OCI-LY1 (cell line): Measurements from ENCODE around the gene C22orf31.

ENCODE experiments used
- CTCF ChIP-seq: fragments of 200-600 bp; sonication (generic), shearing (Covaris generic); IDR thresholded peaks from 2 replicates; pipeline ENCODE4 v1.5.1; 2017; ENCODE audit warnings: mild to moderate bottlenecking, antibody characterized with exemption, low read length, moderate library complexity, mixed read lengths
- EZH2 ChIP-seq: fragments of 200-600 bp; sonication (generic), shearing (Covaris generic); IDR thresholded peaks from 2 replicates; pipeline ENCODE4 v1.8.0; 2017; ENCODE audit warnings: borderline replicate concordance, mixed run types, mild to moderate bottlenecking, antibody characterized with exemption, low read length, moderate library complexity, mixed read lengths

GRCh38 chr22:29089507-29089906, 27.9 kb upstream of the C22orf31 start:
- TF ChIP-seq CTCF, result no peak
- no peak for TF ChIP-seq EZH2
